MM.1S (cell line): Measurements from ENCODE around the gene EXOC3L4.

Experiments
- EZH2 ChIP-seq: fragments of 300-600 bp; sonication (generic); optimal IDR thresholded peaks from 2 replicates; pipeline ENCODE3; 2017; ENCODE audit warnings: low read depth, mild to moderate bottlenecking, antibody characterized with exemption, low read length, mixed read lengths
- TF ChIP-seq, protein P1 (sequence below): fragments of 300-600 bp; sonication (generic); IDR thresholded peaks from 2 replicates; pipeline ENCODE4 v1.5.1; 2016; ENCODE audit warnings: antibody characterized with exemption, low read length, mixed read lengths

DNA sequence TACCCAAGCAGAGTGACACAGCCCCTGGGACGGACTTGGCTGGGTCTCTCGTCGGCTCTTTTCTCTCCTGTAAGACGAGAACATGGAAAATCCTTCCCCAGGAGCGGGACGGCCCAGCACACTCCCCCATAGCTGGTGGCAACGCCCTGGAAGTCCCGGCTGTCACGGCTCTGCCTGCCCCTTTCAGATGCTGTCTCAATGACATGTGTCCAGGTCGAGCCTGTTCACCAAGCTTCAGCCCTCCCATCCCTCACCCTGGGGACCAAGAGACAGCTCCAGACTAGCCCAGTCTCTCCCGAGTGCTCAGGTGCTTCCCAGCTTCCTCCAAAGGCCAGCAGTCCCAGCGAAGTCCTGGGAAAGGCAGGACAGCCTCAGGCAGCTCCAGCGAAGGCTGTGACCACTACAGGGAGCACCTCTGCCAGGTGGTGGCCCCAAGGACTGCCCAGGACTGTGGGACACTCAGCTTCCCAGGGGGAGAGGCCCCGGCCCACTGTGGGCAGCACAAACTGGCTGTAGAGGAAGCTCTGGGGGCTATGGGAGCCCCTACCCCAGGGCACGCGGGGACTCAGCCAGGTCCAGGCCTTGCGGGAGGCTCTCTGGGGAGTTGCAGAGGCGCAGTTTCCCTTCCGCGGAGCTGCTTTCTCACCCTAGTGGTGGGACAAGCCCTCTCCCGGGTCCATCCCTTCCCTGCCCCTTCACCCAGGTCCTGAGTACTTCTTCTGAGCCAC, 62.3 kb downstream of the EXOC3L4 start:
- TF ChIP-seq, protein P1, sequence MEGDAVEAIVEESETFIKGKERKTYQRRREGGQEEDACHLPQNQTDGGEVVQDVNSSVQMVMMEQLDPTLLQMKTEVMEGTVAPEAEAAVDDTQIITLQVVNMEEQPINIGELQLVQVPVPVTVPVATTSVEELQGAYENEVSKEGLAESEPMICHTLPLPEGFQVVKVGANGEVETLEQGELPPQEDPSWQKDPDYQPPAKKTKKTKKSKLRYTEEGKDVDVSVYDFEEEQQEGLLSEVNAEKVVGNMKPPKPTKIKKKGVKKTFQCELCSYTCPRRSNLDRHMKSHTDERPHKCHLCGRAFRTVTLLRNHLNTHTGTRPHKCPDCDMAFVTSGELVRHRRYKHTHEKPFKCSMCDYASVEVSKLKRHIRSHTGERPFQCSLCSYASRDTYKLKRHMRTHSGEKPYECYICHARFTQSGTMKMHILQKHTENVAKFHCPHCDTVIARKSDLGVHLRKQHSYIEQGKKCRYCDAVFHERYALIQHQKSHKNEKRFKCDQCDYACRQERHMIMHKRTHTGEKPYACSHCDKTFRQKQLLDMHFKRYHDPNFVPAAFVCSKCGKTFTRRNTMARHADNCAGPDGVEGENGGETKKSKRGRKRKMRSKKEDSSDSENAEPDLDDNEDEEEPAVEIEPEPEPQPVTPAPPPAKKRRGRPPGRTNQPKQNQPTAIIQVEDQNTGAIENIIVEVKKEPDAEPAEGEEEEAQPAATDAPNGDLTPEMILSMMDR: no peak
- TF ChIP-seq EZH2: no peak
